Endothelial cell (in vitro differentiated cells): ENCODE data around the gene JAGN1. TPM values are rescaled to one million over a fixed set of nuclear protein-coding genes. Genes with fewer than 3 reads are reported as not detected.

ENCODE experiments used
- DNase-seq: peaks from one replicate; pipeline ENCODE4 v3.0.0; 2021; ENCODE audit warnings: low spot score
- H3K27ac Mint-ChIP-seq: one replicate; pipeline ENCODE4 v1.8.0; 2021; ENCODE audit warnings: mixed read lengths, inconsistent platforms; ENCODE audit not compliant: unreplicated experiment
- H3K27me3 Mint-ChIP-seq: one replicate; pipeline ENCODE4 v1.8.0; 2021; ENCODE audit warnings: mild to moderate bottlenecking, moderate library complexity, mixed read lengths, inconsistent platforms; ENCODE audit not compliant: unreplicated experiment
- H3K36me3 Mint-ChIP-seq: one replicate; pipeline ENCODE4 v1.8.0; 2021; ENCODE audit warnings: mild to moderate bottlenecking, low read depth, mixed read lengths, inconsistent platforms; ENCODE audit not compliant: unreplicated experiment
- H3K4me1 Mint-ChIP-seq: one replicate; pipeline ENCODE4 v1.8.0; 2021; ENCODE audit warnings: mild to moderate bottlenecking, mixed read lengths, inconsistent platforms; ENCODE audit not compliant: unreplicated experiment
- H3K4me3 Mint-ChIP-seq: one replicate; pipeline ENCODE4 v1.8.0; 2021; ENCODE audit warnings: mild to moderate bottlenecking, mixed read lengths, inconsistent platforms; ENCODE audit not compliant: unreplicated experiment
- H3K9me3 Mint-ChIP-seq: one replicate; pipeline ENCODE4 v1.8.0; 2021; ENCODE audit warnings: mixed read lengths, inconsistent platforms; ENCODE audit not compliant: unreplicated experiment
- CTCF ChIP-seq: fragments of 200-600 bp; sonication (generic); IDR thresholded peaks from one replicate; pipeline ENCODE4 v1.5.0; 2021; ENCODE audit warnings: antibody characterized with exemption; ENCODE audit not compliant: unreplicated experiment
- total RNA-seq: library from RNA; stranded (reverse); fragmentation: NEBNext Ultra II Directional; extraction: Animal tissue kit (Norgen Biotek cat#: 25700); gene quantifications from one replicate; pipeline ENCODE4 v1.2.1, GENCODE V29; 2021; ENCODE audit not compliant: unreplicated experiment

Gene JAGN1
- total RNA-seq, 1 donor from 2014 or later = 26.6 TPM

GRCh38 chr3:9903238-9903624 lies 12.8 kb downstream of the JAGN1 start:
- Mint-ChIP-seq H3K4me3 (no peak overlapping the region), H3K27me3 (peaks cover 3% of the 10 kb centered on the region), H3K27ac (no peak overlapping the region), H3K36me3 (no peaks in the 10 kb centered on the region), H3K4me1 (peaks cover 11% of the 10 kb centered on the region), H3K9me3 (no peaks in the 10 kb centered on the region)
- no peak for DNase-seq
- TF ChIP-seq CTCF = no peak

GRCh38 chr3:9903904-9904303 lies 13.5 kb downstream of the JAGN1 start:
- peaks cover 11% of the 10 kb centered on the region for H3K4me1 Mint-ChIP-seq
- no peaks in the 10 kb centered on the region for H3K9me3 Mint-ChIP-seq
- H3K4me3 Mint-ChIP-seq = no peak overlapping the region
- DNase-seq = no peak
- H3K27me3 Mint-ChIP-seq = peaks cover 2% of the 10 kb centered on the region
- H3K27ac Mint-ChIP-seq = no peak overlapping the region
- H3K36me3 Mint-ChIP-seq = no peaks in the 10 kb centered on the region
- TF ChIP-seq CTCF = no peak

- no peak for DNase-seq
- TF ChIP-seq CTCF = no peak
- Mint-ChIP-seq H3K9me3 (no peaks in the 10 kb centered on the region), H3K27ac (no peak overlapping the region), H3K4me3 (no peak overlapping the region), H3K4me1 (peaks cover 11% of the 10 kb centered on the region), H3K27me3 (peaks cover 5% of the 10 kb centered on the region), H3K36me3 (peaks cover 6% of the 10 kb centered on the region)
Observed at GRCh38 chr3:9906480-9906879, 16.1 kb downstream of the JAGN1 start.

GRCh38 chr3:9908286-9908685 lies 17.9 kb downstream of the JAGN1 start:
- Mint-ChIP-seq H3K27ac (no peak overlapping the region), H3K4me3 (no peak overlapping the region), H3K9me3 (no peaks in the 10 kb centered on the region), H3K4me1 (peaks cover 9% of the 10 kb centered on the region), H3K27me3 (peaks cover 5% of the 10 kb centered on the region), H3K36me3 (peaks cover 12% of the 10 kb centered on the region)
- no peak for TF ChIP-seq CTCF
- no peak for DNase-seq

GRCh38 chr3:9909221-9910013 lies 19.0 kb downstream of the JAGN1 start:
- Mint-ChIP-seq H3K4me3 (no peak overlapping the region), H3K4me1 (peaks cover 2% of the 10 kb centered on the region), H3K36me3 (peaks cover 12% of the 10 kb centered on the region), H3K27me3 (peaks cover 5% of the 10 kb centered on the region), H3K27ac (no peak overlapping the region), H3K9me3 (no peaks in the 10 kb centered on the region)
- no peak for DNase-seq
- no peak for TF ChIP-seq CTCF
